ENCODE data around the gene SDK1.
"Not testable (repeated sequence)": the region's sequence is repeated elsewhere in the genome, so short reads cannot be mapped to it uniquely, and the experiment has no call there.

SDK1 gene

DNA sequence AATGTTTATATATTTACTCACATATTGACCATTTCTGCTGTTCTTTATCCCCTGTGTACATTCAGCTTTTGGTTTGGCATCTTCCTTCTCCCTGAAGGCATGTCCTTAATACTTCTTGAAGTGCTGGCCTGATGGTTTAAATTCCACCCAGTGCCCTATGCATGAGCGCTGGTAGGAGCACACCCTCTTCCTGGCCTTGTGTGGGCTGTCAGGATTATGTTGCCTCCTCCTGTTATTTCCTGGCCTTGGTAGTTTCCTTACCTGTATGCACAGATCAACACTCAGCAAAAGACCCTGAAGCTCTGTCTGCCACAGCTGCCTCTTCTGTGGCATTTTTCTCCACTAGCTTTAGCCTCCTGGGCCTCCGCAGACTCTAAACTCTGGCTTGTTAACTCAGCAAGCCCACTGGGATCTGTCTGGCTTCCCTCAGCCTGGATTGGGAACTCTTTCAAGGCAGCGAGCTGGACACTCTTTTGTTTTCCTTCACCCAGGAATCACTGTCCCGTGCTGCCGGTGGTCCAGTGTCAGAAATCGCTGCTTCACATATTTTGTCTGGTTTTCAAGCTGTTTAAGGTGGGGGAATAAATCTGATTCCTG lies 595.2 kb downstream of the SDK1 start:
- no peak for DNase-seq

DNA sequence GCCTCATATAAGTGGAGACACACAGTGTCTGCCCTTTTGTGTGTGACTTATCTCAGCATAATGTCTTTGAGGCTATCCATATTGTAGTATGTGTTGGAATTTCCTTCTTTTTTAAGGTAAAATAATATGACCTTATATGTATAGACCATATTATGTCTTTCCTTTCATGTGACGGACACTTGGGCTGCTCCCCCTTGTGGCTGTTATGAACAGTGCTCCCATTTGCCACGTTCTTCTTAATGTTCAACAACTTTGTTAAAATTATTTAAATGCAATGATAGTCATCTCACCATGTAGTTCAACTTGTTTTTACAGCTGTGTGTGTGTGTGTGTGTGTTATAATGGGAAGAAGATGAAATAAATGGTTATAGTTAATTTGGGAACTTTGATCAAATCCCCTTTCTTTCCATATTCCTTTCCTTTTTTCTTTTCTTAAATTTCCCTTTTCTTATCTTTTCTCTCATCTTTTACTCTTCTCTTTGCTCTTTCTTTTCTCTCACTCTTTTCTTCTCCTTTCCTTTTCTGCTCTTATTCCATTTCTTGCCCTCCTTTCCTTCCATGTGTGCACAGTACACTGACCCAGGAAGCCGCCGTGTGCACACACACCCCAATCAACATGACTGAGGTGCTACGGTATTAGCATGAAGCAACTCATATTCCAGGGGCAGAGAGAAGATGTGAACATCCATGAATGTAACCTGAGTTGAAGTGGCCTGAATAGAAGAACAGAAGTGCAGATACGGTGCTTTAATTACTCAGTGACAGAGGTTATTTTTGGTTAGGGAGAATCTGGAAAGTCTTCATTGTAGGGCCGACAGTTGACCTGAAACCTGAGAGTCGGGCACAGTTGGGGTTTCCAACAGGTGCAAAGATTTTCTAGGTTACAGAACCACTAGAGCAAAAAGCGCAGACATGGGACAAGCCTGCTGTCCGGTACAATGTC lies 596.6 kb downstream of the SDK1 start:
- DNase-seq, result no peak

GRCh38 chr7:3899559-3899991 lies 598.5 kb downstream of the SDK1 start:
- no peak for DNase-seq

DNA sequence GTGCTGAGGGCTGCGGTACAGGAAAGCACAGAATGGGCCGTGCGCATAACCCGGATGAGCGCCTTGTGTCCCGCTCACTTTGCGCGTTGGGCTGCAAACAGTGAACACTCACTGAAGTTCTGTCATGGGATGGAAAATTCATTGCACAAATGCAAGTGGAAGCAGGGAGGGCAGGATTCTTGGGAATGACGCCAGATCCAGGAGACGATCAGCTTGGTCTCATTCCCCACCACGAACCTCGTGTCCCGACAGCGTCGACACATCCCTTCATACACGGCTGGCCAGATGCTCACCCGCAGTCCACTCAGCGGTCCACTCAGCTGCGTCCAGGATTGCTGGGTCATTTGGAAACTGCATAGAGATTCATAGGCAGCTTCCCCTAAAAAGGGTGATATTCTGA lies 607.1 kb downstream of the SDK1 start:
- DNase-seq, result no peak

DNA sequence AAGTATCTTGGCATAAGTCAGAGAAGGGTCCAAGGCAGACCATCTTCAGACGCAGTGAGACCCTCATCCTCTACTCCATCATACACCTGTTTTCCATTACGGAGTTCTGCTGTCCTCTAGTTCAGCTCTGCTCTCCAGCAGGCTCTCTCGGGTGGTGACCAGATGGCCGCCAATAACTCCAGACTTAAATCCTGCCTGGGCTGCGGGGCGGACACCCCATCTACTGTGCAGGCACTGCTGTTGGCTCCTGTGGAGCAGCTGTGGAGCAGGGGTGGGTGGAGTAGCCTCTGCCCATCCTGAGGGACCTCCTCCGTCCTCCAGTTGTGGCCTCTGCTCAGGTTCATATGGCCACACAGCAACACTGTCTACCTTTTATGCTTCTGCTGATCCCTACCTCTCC lies 608.1 kb downstream of the SDK1 start:
- DNase-seq, result no peak

GRCh38 chr7:3910054-3910453 lies 609.0 kb downstream of the SDK1 start:
- DNase-seq, result no peak

DNA sequence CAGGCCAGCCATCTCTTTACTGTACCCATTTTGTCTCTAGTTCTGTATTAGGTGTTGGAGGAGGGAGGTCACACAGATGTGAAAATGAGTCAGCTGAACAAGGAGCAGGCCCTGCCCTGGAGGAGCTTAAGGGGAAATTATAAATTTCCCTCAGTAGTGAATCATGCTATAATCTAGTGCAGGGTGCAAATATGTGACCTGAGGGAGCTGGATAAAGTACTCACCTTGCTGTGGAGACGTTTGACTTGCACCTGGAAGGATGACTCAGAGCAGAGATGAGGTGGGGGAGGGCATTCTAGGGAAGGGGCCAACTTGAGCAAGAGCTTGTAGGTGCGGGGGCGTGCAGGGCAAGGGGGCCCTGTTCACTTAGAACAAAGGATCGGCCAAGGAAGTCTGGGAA lies 610.6 kb downstream of the SDK1 start:
- DNase-seq, result no peak

- DNase-seq, result no peak
Observed at GRCh38 chr7:3912291-3912690, 611.2 kb downstream of the SDK1 start.

- no peak for DNase-seq
Observed at GRCh38 chr7:3914051-3914775, 613.2 kb downstream of the SDK1 start.

DNA sequence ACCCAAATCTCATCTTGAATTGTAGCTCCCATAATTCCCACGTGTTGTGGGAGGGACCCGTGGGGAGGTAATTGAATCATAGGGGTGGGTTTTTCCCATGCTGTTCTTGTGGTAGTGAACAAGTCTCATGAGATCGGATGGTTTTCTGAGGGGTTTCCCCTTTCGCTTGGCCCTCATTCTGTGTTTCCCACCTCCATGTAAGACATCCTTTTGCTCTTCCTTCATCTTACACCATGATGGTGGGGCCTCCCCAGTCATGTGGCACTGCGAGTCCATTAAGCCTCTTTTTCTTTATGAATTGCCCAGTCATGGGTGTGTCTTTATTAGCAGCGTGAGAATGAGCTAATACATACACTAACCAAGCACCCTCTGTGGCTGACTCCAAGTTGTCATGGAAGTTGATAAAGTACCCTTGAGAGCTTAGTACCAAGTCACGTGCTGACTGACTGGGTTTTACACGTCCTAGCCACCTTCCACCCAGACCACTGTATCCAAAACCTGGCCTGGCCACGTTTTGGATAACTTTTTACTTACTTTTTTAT lies 614.4 kb downstream of the SDK1 start:
- no peak for DNase-seq

DNA sequence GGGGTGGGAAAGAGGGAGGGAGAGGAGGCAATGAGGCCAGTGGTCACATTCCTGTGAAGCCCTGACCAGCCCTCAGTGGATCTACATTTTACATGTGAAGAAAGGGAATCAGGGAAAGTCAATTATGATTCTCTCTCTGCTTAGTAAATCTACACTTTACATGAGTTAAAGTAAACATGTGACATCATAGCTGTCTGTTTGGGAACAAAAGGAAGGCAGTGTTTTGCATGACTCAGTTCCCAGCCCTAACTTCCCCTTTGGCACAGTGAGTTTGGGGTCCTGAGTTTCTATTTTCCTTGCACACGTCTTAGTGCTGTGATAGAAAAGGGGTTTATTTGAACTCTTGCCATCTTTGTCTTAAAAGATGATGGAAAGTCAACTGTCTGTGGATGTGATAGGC lies 615.1 kb downstream of the SDK1 start:
- no peak for DNase-seq

DNA sequence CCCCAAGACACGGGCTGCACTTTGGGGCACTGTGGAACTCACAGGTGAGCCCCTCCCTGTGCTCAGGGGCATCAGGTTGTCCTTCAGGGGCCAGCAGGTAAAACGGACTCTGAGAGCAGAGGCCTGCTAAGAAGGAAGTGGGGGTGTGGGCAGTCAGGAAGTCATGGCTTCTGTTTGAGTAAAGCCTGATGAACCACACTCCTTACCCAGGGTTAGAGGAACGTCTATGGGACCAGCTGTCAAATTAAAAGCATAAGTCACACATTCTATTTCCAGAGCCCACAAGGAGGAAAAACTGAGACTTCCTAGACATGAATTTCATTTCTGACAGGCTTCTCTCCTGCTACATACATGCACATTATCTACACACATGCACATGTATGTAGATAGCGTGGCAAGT lies 616.4 kb downstream of the SDK1 start:
- no peak for DNase-seq

DNA sequence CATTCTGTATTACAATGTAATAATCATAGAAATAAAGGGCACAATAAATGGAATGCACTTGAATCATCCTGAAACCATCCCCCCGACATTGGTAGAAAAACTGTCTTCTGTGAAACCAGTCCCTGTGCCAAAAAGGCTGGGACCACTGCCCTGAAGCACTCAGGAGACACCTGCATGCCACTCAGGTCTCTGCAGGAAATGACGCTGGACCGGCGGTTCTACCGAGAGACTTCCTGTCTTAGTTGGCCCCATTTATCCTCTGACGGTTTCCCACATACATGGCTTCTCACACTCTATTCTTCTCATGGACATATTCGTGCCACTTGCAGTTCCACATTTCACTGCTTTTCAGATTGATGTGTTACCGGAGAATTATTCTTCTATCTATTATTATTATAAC lies 617.5 kb downstream of the SDK1 start:
- DNase-seq, result no peak

DNA sequence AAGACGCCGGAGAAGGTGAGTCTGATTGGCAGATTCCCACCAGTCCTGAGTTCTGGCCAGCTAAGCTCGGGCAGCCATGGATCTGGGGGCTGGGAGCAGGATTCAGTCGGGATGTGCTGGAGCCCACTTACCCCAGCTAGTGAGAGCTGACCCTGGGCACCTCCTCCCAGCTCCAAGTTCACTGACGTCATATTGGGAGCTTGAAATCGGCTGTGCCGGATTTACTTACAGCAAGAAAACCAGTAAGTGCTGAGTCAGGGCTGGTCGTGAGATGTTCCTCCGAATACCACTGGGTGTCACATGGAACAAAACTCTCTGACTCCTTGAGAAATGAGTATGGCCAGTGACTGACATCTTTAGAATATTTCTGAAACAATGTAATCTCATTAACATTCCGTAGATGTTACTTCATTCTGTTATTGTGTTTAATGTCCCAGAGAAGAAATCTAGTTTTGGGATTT lies 621.2 kb downstream of the SDK1 start:
- DNase-seq, result no peak

- DNase-seq, result no peak
Observed at GRCh38 chr7:3923307-3923918, 622.4 kb downstream of the SDK1 start.

DNA sequence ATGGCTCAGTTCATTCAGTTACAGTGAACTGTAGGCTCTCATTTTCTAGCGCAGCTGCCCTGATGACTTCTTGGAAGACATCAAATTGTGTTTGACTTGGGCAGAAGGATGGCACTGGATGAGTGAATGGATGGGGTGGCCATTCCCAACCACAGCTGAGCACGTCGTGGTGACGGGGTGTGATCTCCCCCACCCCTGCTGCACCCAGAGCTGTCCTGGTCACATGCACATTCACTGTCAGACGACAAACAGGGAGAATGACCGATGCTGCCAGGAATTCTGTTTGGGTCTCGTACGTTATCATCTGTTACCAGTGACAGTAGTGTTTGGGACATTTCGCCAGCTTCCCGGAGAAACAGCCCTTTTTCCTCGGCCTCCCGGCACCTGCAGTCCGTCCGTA lies 623.2 kb downstream of the SDK1 start:
- DNase-seq, result no peak

DNA sequence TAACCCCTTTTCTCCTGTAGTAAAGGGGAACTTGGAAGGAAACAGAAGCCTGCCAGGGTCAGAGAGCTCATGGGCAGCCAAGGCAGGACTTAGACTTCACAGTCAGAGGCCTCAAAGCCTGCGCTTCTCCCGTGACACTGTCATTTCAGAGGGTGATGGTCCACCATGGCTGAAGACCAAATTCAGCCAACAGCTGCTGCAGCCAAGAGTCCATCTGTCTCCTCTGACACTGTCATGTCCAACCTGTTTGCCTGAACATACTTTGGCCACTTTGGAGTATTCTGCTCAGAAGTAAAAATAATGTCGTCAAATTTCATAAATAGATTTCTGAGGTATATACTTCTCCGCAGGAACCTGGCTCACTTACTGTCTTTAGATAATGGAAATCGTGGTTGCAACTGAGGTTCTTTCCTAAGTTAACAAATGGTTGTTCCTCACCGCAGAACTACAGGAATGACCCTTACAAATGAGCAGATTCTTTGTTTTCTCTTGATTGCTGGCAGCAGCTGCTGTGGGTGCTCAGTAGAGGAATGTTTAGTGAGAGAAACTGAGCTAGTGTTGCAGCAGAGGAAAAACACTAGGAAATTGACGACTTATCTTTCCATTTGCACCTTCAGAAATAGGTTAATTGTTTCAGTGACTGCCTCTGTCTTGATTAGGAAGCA lies 626.5 kb downstream of the SDK1 start:
- no peak for DNase-seq

GRCh38 chr7:3928727-3929515 lies 627.9 kb downstream of the SDK1 start:
- DNase-seq, result no peak

GRCh38 chr7:3931843-3932242 lies 630.8 kb downstream of the SDK1 start:
- no peak for DNase-seq

DNA sequence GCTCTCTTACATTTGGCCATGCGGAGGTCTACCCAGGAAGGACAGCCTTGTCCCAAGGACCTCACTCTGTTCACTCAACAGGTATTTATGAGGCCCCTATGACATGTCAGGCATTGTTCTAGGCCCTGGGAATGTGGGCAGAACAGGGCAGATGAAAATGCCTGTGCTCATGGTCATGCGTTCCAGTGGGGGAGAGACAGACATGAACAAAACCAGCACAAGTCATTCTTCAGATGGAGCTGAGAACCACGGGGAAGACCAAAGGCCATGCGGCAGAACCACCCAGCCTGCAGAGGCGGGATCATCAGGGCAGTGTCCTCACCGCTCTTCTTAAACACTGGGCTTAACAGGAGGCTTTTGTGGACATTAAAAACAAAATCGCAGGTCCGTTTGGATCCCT lies 636.1 kb downstream of the SDK1 start:
- DNase-seq, result no peak

- no peak for DNase-seq
Observed at GRCh38 chr7:3937605-3938004, 636.6 kb downstream of the SDK1 start.

DNA sequence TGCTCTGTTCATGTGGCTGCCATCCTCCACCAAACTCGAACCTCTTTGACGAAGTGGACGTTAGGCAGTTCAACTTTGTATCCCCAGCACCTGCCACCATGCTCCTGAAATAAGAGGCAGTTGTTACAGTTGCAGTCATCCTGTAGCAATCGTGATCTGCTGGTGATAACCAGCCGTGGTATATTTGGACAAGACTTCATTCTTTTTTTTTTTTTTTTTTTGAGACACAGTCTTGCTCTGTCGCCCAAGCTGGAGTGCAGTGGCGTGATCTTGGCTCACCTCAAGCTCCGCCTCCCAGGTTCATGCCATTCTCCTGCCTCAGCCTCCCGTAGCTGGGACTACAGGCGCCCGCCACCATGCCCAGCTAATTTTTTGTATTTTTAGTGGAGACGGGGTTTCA lies 640.7 kb downstream of the SDK1 start:
- DNase-seq, result not testable (repeated sequence)

Measured in NCI-H446 treated with DMSO at 0.1 percent for 48 hours (cell line).